ENCODE measurements around the gene KDM6B.

The KDM6B gene, protein sequence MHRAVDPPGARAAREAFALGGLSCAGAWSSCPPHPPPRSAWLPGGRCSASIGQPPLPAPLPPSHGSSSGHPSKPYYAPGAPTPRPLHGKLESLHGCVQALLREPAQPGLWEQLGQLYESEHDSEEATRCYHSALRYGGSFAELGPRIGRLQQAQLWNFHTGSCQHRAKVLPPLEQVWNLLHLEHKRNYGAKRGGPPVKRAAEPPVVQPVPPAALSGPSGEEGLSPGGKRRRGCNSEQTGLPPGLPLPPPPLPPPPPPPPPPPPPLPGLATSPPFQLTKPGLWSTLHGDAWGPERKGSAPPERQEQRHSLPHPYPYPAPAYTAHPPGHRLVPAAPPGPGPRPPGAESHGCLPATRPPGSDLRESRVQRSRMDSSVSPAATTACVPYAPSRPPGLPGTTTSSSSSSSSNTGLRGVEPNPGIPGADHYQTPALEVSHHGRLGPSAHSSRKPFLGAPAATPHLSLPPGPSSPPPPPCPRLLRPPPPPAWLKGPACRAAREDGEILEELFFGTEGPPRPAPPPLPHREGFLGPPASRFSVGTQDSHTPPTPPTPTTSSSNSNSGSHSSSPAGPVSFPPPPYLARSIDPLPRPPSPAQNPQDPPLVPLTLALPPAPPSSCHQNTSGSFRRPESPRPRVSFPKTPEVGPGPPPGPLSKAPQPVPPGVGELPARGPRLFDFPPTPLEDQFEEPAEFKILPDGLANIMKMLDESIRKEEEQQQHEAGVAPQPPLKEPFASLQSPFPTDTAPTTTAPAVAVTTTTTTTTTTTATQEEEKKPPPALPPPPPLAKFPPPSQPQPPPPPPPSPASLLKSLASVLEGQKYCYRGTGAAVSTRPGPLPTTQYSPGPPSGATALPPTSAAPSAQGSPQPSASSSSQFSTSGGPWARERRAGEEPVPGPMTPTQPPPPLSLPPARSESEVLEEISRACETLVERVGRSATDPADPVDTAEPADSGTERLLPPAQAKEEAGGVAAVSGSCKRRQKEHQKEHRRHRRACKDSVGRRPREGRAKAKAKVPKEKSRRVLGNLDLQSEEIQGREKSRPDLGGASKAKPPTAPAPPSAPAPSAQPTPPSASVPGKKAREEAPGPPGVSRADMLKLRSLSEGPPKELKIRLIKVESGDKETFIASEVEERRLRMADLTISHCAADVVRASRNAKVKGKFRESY (N-terminal part only)

DNA sequence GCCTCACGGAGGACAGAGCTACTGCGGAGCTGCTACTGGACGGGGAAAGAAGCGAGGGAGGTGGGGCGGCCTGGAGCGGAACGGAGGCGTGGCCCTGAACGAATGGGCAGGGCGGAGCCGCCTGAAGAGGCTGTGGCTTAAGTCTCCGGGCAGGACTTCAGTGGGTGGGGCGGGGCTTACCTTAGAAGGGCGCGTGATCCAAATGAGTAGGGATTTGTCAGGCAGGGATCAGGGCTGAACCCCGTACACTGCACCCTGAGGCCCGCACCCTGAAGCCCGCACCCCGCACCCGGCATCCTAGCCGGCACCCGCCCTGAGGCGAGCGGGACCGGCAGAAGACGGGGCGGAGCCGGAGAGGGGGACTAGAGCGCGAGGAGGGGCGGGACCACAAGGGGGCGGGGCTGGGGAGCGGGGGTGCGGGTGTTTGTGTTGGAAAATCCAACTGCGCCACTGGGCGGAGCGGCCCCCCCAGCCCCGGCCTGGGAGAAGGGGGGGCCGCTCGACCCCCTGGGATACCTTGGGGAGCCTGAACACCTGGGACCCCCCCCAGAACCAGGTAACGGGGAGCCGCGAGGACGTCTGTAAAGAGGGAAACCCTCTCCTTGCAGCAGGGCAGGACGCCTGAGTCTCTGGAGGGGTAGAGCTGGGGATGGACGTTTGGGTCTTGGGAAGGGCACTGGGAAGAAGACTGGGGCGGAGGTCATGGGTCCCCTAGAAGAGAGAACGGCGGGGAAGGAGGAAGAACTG is at the start of gene KDM6B:
Gene KDM6B (plus strand): TSS at position 423 of the 747 bp plus-strand sequence. CDS start 11,338 bp downstream, outside the sequence.
- Histone ChIP-seq H3K27ac (ENCODE audit: low read length) (peak within 1 kb of the TSS; percentile 90), H3K9me3 (ENCODE audit: insufficient read depth, low read length) (no peaks in the 10 kb centered on the region), H2AFZ (ENCODE audit: low read depth, low read length) (0 out of 2 replicates have a peak within 1 kb of the TSS, but pooled peaks have one; percentile 36), H3K27me3 (ENCODE audit: low read depth, low read length) (no peaks in the 10 kb centered on the region), H3K9ac (ENCODE audit: low read length) (peak within 1 kb of the TSS; percentile 75), H3K36me3 (replicated peaks; ENCODE audit: low read depth, low read length) (no peaks in the 10 kb centered on the region), H4K20me1 (ENCODE audit: insufficient read depth, low read length) (peaks cover 6% of the 10 kb centered on the region), H3K4me1 (ENCODE audit: low read length) (peaks cover 21% of the 10 kb centered on the region), H3K4me2 (ENCODE audit: low read length) (peak within 1 kb of the TSS; percentile 93), H3K4me3 (ENCODE audit: low read length) (peak within 1 kb of the TSS; percentile 97), H3K79me2 (ENCODE audit: low read length) (peaks cover 28% of the 10 kb centered on the region)
- no peak for TF ChIP-seq CTCF (IDR thresholded peaks at IDR 0.05; ENCODE audit: low read depth, low read length)
- no peak for TF ChIP-seq EZH2phosphoT487 (IDR thresholded peaks at IDR 0.05; ENCODE audit: low read depth)

GRCh38 chr17:7786866-7787265 is 47.2 kb upstream of the KDM6B start:
- no peak overlapping the region for H3K27ac ChIP-seq (ENCODE audit: low read length)
- no peak overlapping the region for H3K9ac ChIP-seq (ENCODE audit: low read length)
- no peaks in the 10 kb centered on the region for H3K4me1 ChIP-seq (ENCODE audit: low read length)
- no peaks in the 10 kb centered on the region for H3K79me2 ChIP-seq (ENCODE audit: low read length)
- H3K4me2 ChIP-seq (ENCODE audit: low read length): no peak overlapping the region
- H3K9me3 ChIP-seq (ENCODE audit: insufficient read depth, low read length): no peaks in the 10 kb centered on the region
- no peak overlapping the region for H2AFZ ChIP-seq (ENCODE audit: low read depth, low read length)
- no peak overlapping the region for H3K4me3 ChIP-seq (ENCODE audit: low read length)
- H3K27me3 ChIP-seq (ENCODE audit: low read depth, low read length): 0 out of 2 replicates have a peak, but pooled peaks cover 6% of the 10 kb centered on the region
- no peaks in the 10 kb centered on the region for H3K36me3 ChIP-seq (replicated peaks; ENCODE audit: low read depth, low read length)
- no peak for TF ChIP-seq CTCF (IDR thresholded peaks at IDR 0.05; ENCODE audit: low read depth, low read length)
- TF ChIP-seq EZH2phosphoT487 (IDR thresholded peaks at IDR 0.05; ENCODE audit: low read depth): no peak
- H4K20me1 ChIP-seq (ENCODE audit: insufficient read depth, low read length): no peaks in the 10 kb centered on the region

DNA sequence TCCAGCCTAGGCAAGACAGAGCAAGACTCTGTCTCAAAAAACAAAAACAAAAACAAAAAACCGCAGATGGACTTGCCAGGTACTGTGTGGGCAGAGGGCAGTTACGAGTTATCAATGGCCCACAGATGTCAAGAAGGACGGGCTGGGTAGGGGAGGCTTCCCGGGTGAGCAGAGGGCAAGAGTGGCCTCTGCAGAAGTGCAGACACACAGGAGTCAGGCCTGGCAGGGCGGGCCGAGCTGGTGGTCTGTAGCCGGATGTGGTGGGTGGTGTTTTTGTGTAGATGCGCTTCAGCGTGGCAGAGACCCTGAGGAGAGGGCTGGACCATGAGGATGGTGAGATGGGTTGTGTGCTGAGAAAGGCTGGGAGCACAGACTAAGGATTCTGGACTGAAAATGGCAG is 44.9 kb upstream of the KDM6B start:
- no peaks in the 10 kb centered on the region for H3K36me3 ChIP-seq (replicated peaks; ENCODE audit: low read depth, low read length)
- no peaks in the 10 kb centered on the region for H3K9me3 ChIP-seq (ENCODE audit: insufficient read depth, low read length)
- H3K4me1 ChIP-seq (ENCODE audit: low read length): no peaks in the 10 kb centered on the region
- H3K4me2 ChIP-seq (ENCODE audit: low read length): no peak overlapping the region
- H2AFZ ChIP-seq (ENCODE audit: low read depth, low read length): no peak overlapping the region
- H3K9ac ChIP-seq (ENCODE audit: low read length): no peak overlapping the region
- TF ChIP-seq CTCF (IDR thresholded peaks at IDR 0.05; ENCODE audit: low read depth, low read length) (no peak), EZH2phosphoT487 (IDR thresholded peaks at IDR 0.05; ENCODE audit: low read depth) (no peak)
- H3K27ac ChIP-seq (ENCODE audit: low read length): no peak overlapping the region
- no peaks in the 10 kb centered on the region for H4K20me1 ChIP-seq (ENCODE audit: insufficient read depth, low read length)
- H3K79me2 ChIP-seq (ENCODE audit: low read length): no peaks in the 10 kb centered on the region
- H3K27me3 ChIP-seq (ENCODE audit: low read depth, low read length): no peaks in the 10 kb centered on the region
- H3K4me3 ChIP-seq (ENCODE audit: low read length): no peak overlapping the region
